Neural cell (in vitro differentiated cells): Measurements from ENCODE around the gene PLEKHN1. TPM values are rescaled to one million over a fixed set of nuclear protein-coding genes. Genes with fewer than 3 reads are reported as not detected.

Experiments
- H2AFZ ChIP-seq: fragments of 200-600, 300-800 bp; sonication (generic), shearing (Covaris generic); 2 replicates; pipeline ENCODE4 v1.6.0; 2014; ENCODE audit warnings: low read depth, mild to moderate bottlenecking, antibody characterized with exemption, low read length, moderate library complexity
- H3F3A ChIP-seq: fragments of 200-600 bp; shearing (Covaris generic); 2 replicates; pipeline ENCODE4 v1.6.1; 2016; ENCODE audit warnings: mild to moderate bottlenecking, moderate library complexity, mixed read lengths, antibody characterized with exemption, low read length; ENCODE audit not compliant: insufficient read depth, poor library complexity, severe bottlenecking
- H3K27ac ChIP-seq: fragments of 200-600, 300-800 bp; sonication (generic), shearing (Covaris generic); 2 replicates; pipeline ENCODE4 v1.5.1; 2014; ENCODE audit warnings: mild to moderate bottlenecking, low read length, moderate library complexity
- H3K27me3 ChIP-seq: fragments of 300-800, 200-600 bp; sonication (generic), shearing (Covaris generic); 2 replicates; pipeline ENCODE4 v1.6.0; 2014; ENCODE audit warnings: mild to moderate bottlenecking, low read depth, low read length, moderate library complexity; ENCODE audit not compliant: insufficient read depth
- H3K36me3 ChIP-seq: fragments of 300-800, 200-600 bp; sonication (generic), shearing (Covaris generic); 2 replicates; pipeline ENCODE4 v1.5.1; 2014; ENCODE audit warnings: mild to moderate bottlenecking, antibody characterized with exemption, low read length, moderate library complexity; ENCODE audit not compliant: insufficient read depth
- H3K4me2 ChIP-seq: fragments of 300-800, 200-600 bp; sonication (generic), shearing (Covaris generic); 2 replicates; pipeline ENCODE4 v1.6.0; 2014; ENCODE audit warnings: mild to moderate bottlenecking, low read length
- H3K4me3 ChIP-seq: fragments of 300-800, 200-600 bp; sonication (generic), shearing (Covaris generic); 2 replicates; pipeline ENCODE4 v1.5.1; 2014; ENCODE audit warnings: mild to moderate bottlenecking, low read length, moderate library complexity
- H3K79me2 ChIP-seq: fragments of 200-600 bp; shearing (Covaris generic); replicated peaks from 2 replicates; pipeline ENCODE4 v1.6.0; 2014; ENCODE audit warnings: mild to moderate bottlenecking, low read length, moderate library complexity; ENCODE audit not compliant: insufficient read depth
- H3K9ac ChIP-seq: fragments of 300-800, 200-600 bp; sonication (generic), shearing (Covaris generic); 2 replicates; pipeline ENCODE4 v1.6.1; 2016; ENCODE audit warnings: mild to moderate bottlenecking, low read length, mixed read lengths
- H3K9me2 ChIP-seq: fragments of 200-600 bp; shearing (Covaris generic); 2 replicates; pipeline ENCODE4 v1.6.1; 2016; ENCODE audit warnings: mild to moderate bottlenecking, low read length, mixed read lengths; ENCODE audit not compliant: insufficient read depth
- H3K9me3 ChIP-seq: fragments of 200-600, 300-800 bp; sonication (generic), shearing (Covaris generic); 2 replicates; pipeline ENCODE4 v1.6.1; 2016; ENCODE audit warnings: mild to moderate bottlenecking, mixed run types, low read length, moderate library complexity, mixed read lengths
- H4K20me1 ChIP-seq: fragments of 200-600 bp; shearing (Covaris generic); 2 replicates; pipeline ENCODE4 v1.6.1; 2016; ENCODE audit warnings: mild to moderate bottlenecking, mixed run types; ENCODE audit not compliant: insufficient read depth
- CTCF ChIP-seq: fragments of 450-650 bp; IDR thresholded peaks from 2 replicates; pipeline ENCODE4 v1.5.1; 2014; ENCODE audit warnings: antibody characterized with exemption, mild to moderate bottlenecking, moderate library complexity; ENCODE audit not compliant: poor library complexity, severe bottlenecking
- EP300 ChIP-seq: fragments of 450-650 bp; conservative IDR thresholded peaks from 2 replicates; pipeline ENCODE4 v1.6.1; 2014; ENCODE audit warnings: antibody characterized with exemption, mild to moderate bottlenecking, moderate library complexity; ENCODE audit not compliant: poor library complexity, severe bottlenecking
- EZH2 ChIP-seq: fragments of 200-600, 300-800 bp; shearing (Covaris generic), sonication (generic); IDR thresholded peaks from 2 replicates; pipeline ENCODE4 v1.6.1; 2014; ENCODE audit warnings: antibody characterized with exemption, low read length, borderline replicate concordance, mild to moderate bottlenecking; ENCODE audit not compliant: insufficient read depth, poor library complexity, severe bottlenecking
- MXI1 ChIP-seq: fragments of 450-650 bp; conservative IDR thresholded peaks from 2 replicates; pipeline ENCODE4 v1.6.1; 2014; ENCODE audit warnings: antibody characterized with exemption, mild to moderate bottlenecking; ENCODE audit not compliant: poor library complexity, severe bottlenecking
- POLR2AphosphoS5 ChIP-seq: IDR thresholded peaks from 2 replicates; pipeline ENCODE4 v1.6.1; 2012
- RAD21 ChIP-seq: fragments of 450-650 bp; conservative IDR thresholded peaks from 2 replicates; pipeline ENCODE4 v1.6.1; 2014; ENCODE audit warnings: antibody characterized with exemption, mild to moderate bottlenecking, moderate library complexity
- SMC3 ChIP-seq: fragments of 450-650 bp; conservative IDR thresholded peaks from 2 replicates; pipeline ENCODE4 v1.6.1; 2014; ENCODE audit warnings: antibody characterized with exemption, mild to moderate bottlenecking, moderate library complexity; ENCODE audit not compliant: poor library complexity
- TAF1 ChIP-seq: IDR thresholded peaks from 2 replicates; pipeline ENCODE4 v1.6.1; 2012; ENCODE audit warnings: low read depth
- polyA plus RNA-seq: library from polyadenylated mRNA; depleted of rRNA; stranded (reverse); fragments of >200 nt; gene quantifications from 2 replicates; pipeline ENCODE4 v1.2.3, GENCODE V29; 2014
- TF ChIP-seq, protein P1 (sequence below): IDR thresholded peaks from 2 replicates; pipeline ENCODE4 v1.6.1; 2012; ENCODE audit warnings: borderline replicate concordance

Gene PLEKHN1
- polyA plus RNA-seq, 1 donor from 2014 or later: 1.1 TPM

GRCh38 chr1:973459-974292 is 7.4 kb downstream of the PLEKHN1 start:
- Histone ChIP-seq H2AFZ (no peak overlapping the region), H3F3A (no peaks in the 10 kb centered on the region), H3K9me3 (no peaks in the 10 kb centered on the region), H3K36me3 (no peaks in the 10 kb centered on the region), H3K9me2 (no peaks in the 10 kb centered on the region), H3K9ac (no peak overlapping the region), H3K4me3 (no peak overlapping the region), H3K27ac (no peak overlapping the region), H4K20me1 (no peaks in the 10 kb centered on the region), H3K79me2 (no peaks in the 10 kb centered on the region), H3K27me3 (peaks cover 31% of the 10 kb centered on the region), H3K4me2 (no peak overlapping the region)
- TF ChIP-seq, protein P1, sequence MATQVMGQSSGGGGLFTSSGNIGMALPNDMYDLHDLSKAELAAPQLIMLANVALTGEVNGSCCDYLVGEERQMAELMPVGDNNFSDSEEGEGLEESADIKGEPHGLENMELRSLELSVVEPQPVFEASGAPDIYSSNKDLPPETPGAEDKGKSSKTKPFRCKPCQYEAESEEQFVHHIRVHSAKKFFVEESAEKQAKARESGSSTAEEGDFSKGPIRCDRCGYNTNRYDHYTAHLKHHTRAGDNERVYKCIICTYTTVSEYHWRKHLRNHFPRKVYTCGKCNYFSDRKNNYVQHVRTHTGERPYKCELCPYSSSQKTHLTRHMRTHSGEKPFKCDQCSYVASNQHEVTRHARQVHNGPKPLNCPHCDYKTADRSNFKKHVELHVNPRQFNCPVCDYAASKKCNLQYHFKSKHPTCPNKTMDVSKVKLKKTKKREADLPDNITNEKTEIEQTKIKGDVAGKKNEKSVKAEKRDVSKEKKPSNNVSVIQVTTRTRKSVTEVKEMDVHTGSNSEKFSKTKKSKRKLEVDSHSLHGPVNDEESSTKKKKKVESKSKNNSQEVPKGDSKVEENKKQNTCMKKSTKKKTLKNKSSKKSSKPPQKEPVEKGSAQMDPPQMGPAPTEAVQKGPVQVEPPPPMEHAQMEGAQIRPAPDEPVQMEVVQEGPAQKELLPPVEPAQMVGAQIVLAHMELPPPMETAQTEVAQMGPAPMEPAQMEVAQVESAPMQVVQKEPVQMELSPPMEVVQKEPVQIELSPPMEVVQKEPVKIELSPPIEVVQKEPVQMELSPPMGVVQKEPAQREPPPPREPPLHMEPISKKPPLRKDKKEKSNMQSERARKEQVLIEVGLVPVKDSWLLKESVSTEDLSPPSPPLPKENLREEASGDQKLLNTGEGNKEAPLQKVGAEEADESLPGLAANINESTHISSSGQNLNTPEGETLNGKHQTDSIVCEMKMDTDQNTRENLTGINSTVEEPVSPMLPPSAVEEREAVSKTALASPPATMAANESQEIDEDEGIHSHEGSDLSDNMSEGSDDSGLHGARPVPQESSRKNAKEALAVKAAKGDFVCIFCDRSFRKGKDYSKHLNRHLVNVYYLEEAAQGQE: no peak
- TF ChIP-seq MXI1: no peak

GRCh38 chr1:974293-974640 is 8.0 kb downstream of the PLEKHN1 start:
- peaks cover 25% of the 10 kb centered on the region for H3K27me3 ChIP-seq
- H2AFZ ChIP-seq: no peak overlapping the region
- no peak overlapping the region for H3K4me3 ChIP-seq
- H3K9me3 ChIP-seq: no peaks in the 10 kb centered on the region
- no peaks in the 10 kb centered on the region for H3F3A ChIP-seq
- no peaks in the 10 kb centered on the region for H3K36me3 ChIP-seq
- H3K9ac ChIP-seq: no peak overlapping the region
- H4K20me1 ChIP-seq: no peaks in the 10 kb centered on the region
- no peak overlapping the region for H3K4me2 ChIP-seq
- H3K79me2 ChIP-seq: no peaks in the 10 kb centered on the region
- H3K27ac ChIP-seq: no peak overlapping the region
- TF ChIP-seq EZH2 (no peak), EP300 (no peak), CTCF (no peak), MXI1 (no peak), RAD21 (no peak), TAF1 (no peak), POLR2AphosphoS5 (no peak), SMC3 (no peak)
- TF ChIP-seq, protein P1: no peak
- H3K9me2 ChIP-seq: no peaks in the 10 kb centered on the region
